Measurements from ENCODE around the gene ANKRD30A. TPM values are rescaled to one million over a fixed set of nuclear protein-coding genes. Genes with fewer than 3 reads are reported as not detected.
"Not testable (repeated sequence)": the region's sequence is repeated elsewhere in the genome, so short reads cannot be mapped to it uniquely, and the experiment has no call there.

ANKRD30A gene
- total RNA-seq, 1 donor from 2014 or later: not detected

- no peak for DNase-seq (ENCODE audit: low read depth in 2 of 2)
Observed at GRCh38 chr10:37268266-37268665, 142.9 kb downstream of the ANKRD30A start.

GRCh38 chr10:37269554-37270256, 144.3 kb downstream of the ANKRD30A start:
- DNase-seq (ENCODE audit: low read depth in 2 of 2): no peak

GRCh38 chr10:37275216-37275777, 149.9 kb downstream of the ANKRD30A start:
- DNase-seq (ENCODE audit: low read depth in 2 of 2): no peak

GRCh38 chr10:37285063-37285462, 159.7 kb downstream of the ANKRD30A start:
- DNase-seq (ENCODE audit: low read depth in 2 of 2): no peak

- no peak for DNase-seq (ENCODE audit: low read depth in 2 of 2)
Observed at GRCh38 chr10:37289833-37290464, 164.6 kb downstream of the ANKRD30A start.

GRCh38 chr10:37301271-37301670, 175.9 kb downstream of the ANKRD30A start:
- DNase-seq (ENCODE audit: low read depth in 2 of 2): no peak

GRCh38 chr10:37304036-37304435, 178.6 kb downstream of the ANKRD30A start:
- DNase-seq (ENCODE audit: low read depth in 2 of 2): no peak

- DNase-seq (ENCODE audit: low read depth in 2 of 2): no peak
Observed at GRCh38 chr10:37314350-37314749, 189.0 kb downstream of the ANKRD30A start.

- no peak for DNase-seq (ENCODE audit: low read depth in 2 of 2)
Observed at GRCh38 chr10:37314862-37315261, 189.5 kb downstream of the ANKRD30A start.

- no peak for DNase-seq (ENCODE audit: low read depth in 2 of 2)
Observed at GRCh38 chr10:37344413-37344812, 219.0 kb downstream of the ANKRD30A start.

GRCh38 chr10:37379991-37380390, 254.6 kb downstream of the ANKRD30A start:
- no peak for DNase-seq (ENCODE audit: low read depth in 2 of 2)

GRCh38 chr10:37381271-37381670, 255.9 kb downstream of the ANKRD30A start:
- no peak for DNase-seq (ENCODE audit: low read depth in 2 of 2)

GRCh38 chr10:37384923-37385322, 259.5 kb downstream of the ANKRD30A start:
- no peak for DNase-seq (ENCODE audit: low read depth in 2 of 2)

- DNase-seq (ENCODE audit: low read depth in 2 of 2): no peak
Observed at GRCh38 chr10:37390926-37391325, 265.5 kb downstream of the ANKRD30A start.

- not testable (repeated sequence) for DNase-seq (ENCODE audit: low read depth in 2 of 2)
Observed at GRCh38 chr10:37400774-37401173, 275.4 kb downstream of the ANKRD30A start.

GRCh38 chr10:37401225-37401624, 275.8 kb downstream of the ANKRD30A start:
- DNase-seq (ENCODE audit: low read depth in 2 of 2): no peak

GRCh38 chr10:37403776-37404175, 278.4 kb downstream of the ANKRD30A start:
- no peak for DNase-seq (ENCODE audit: low read depth in 2 of 2)
